Adipocyte (in vitro differentiated cells): ENCODE results near the gene RPS8.
A peak's percentile ranks its signal among the peaks of the same experiment; 100 is the strongest.

Experiments used
- DNase-seq: peaks from one replicate; pipeline ENCODE4 v3.0.0-alpha.2; 2015; ENCODE audit warnings: low read depth
- H3K27me3 ChIP-seq: replicated peaks from 2 replicates; pipeline ENCODE4 v1.7.0; 2013; ENCODE audit warnings: mild to moderate bottlenecking, low read length, moderate library complexity; ENCODE audit not compliant: control insufficient read depth, insufficient read depth
- H3K36me3 ChIP-seq: 2 replicates; pipeline ENCODE4 v1.7.0; 2013; ENCODE audit warnings: low read length, mild to moderate bottlenecking, moderate library complexity; ENCODE audit not compliant: control insufficient read depth, insufficient read depth, severe bottlenecking
- H3K4me1 ChIP-seq: 2 replicates; pipeline ENCODE4 v1.7.0; 2013; ENCODE audit warnings: mild to moderate bottlenecking, low read length, moderate library complexity; ENCODE audit not compliant: control insufficient read depth, insufficient read depth
- H3K4me3 ChIP-seq: 2 replicates; pipeline ENCODE4 v1.7.0; 2013; ENCODE audit warnings: mild to moderate bottlenecking, low read length, moderate library complexity
- H3K9ac ChIP-seq: 2 replicates; pipeline ENCODE4 v1.7.0; 2013; ENCODE audit warnings: mild to moderate bottlenecking, low read length, moderate library complexity
- H3K9me3 ChIP-seq: 2 replicates; pipeline ENCODE4 v1.7.0; 2013; ENCODE audit warnings: mild to moderate bottlenecking, low read length, moderate library complexity; ENCODE audit not compliant: control insufficient read depth

The RPS8 gene

DNA sequence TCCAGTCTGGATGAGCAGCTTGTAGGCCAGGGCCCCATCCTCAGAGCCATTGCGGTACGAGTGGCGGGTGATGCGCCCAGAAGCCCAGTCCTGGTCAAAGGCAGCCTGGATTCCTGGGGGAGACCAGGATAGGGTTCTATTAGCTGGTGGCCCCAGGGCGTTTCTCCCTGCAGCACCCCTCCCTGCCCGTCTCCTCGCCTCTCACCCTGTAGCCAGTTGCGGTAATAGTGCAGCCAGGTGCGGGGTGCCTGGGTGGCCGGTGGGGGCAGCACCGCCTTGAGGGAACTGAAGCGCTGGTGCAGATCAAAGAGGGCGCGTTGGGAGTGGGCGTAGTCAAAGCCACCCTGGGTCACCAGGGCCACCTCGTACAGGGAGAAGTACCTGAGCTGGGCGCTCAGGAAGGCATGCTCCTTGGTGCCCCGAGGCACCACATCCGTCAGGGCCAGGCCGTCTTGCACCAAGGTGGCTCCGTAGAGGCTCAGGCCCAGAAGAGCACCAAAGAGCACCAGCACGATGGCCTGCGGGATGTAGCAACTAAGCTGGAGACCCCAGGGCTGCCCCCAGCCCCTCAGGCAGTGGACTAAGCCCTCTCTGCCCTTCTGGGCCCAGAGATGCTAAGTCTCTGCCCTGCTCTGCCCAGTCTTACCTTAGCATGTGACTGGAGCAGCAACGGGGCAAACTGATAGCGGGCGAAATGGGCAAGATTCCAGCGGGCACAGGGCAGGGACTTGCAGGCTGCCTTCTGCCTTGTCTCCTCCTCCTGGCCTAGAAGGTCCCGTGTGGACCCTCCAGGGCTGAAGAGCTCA, 52.1 kb downstream of the RPS8 start:
- Histone ChIP-seq H3K36me3 (no peaks in the 10 kb centered on the region), H3K4me3 (no peak overlapping the region), H3K4me1 (peaks cover 5% of the 10 kb centered on the region), H3K9me3 (no peaks in the 10 kb centered on the region), H3K27me3 (no peaks in the 10 kb centered on the region), H3K9ac (peak overlapping the region; percentile 39)
- DNase-seq, result no peak

DNA sequence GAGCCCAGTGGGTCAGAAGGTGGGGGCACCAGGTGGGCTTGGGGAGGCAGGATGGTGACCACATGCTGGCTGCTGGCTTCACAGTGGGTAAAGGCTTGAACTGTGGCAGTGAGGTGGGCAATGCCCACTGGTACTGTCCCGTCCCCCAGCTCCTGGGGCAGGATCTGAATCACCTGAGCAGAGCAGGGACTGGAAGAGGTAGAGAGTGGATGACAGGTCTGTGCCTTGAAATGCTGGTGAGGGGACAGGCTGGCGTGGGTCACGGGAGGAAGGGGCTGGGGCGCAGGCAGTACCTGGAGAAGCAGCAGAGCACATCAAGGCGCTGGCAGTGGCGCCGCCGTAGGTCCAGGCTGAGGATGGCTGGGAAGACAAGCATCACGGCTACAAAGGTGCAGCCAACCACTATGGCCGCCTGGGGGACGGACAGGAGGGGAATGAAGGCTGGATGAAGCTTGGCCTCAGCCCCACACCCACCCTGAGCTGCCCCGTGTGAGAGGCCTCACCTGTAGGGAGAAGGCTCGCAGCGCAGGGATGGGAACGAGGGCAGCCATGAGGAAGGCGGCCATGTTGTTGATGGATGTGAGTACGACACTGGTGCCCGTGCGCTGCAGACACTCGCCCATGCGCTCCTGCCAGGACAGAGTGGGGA, 52.8 kb downstream of the RPS8 start:
- Histone ChIP-seq H3K27me3 (no peaks in the 10 kb centered on the region), H3K36me3 (no peaks in the 10 kb centered on the region), H3K4me1 (peaks cover 5% of the 10 kb centered on the region), H3K9me3 (no peaks in the 10 kb centered on the region), H3K9ac (no peak overlapping the region), H3K4me3 (no peak overlapping the region)
- DNase-seq, result no peak
